GM21528 (cell line): ENCODE data around the gene RUNX3.
"Not testable (repeated sequence)": the region's sequence is repeated elsewhere in the genome, so short reads cannot be mapped to it uniquely, and the experiment has no call there.

Experiments used
- ATAC-seq: cut with Tn5 transposase; IDR thresholded peaks from one replicate; pipeline ENCODE4 v1.9.1; 2021; ENCODE audit warnings: mild to moderate bottlenecking, moderate library complexity; ENCODE audit not compliant: unreplicated experiment, low FRiP score

Gene RUNX3

DNA sequence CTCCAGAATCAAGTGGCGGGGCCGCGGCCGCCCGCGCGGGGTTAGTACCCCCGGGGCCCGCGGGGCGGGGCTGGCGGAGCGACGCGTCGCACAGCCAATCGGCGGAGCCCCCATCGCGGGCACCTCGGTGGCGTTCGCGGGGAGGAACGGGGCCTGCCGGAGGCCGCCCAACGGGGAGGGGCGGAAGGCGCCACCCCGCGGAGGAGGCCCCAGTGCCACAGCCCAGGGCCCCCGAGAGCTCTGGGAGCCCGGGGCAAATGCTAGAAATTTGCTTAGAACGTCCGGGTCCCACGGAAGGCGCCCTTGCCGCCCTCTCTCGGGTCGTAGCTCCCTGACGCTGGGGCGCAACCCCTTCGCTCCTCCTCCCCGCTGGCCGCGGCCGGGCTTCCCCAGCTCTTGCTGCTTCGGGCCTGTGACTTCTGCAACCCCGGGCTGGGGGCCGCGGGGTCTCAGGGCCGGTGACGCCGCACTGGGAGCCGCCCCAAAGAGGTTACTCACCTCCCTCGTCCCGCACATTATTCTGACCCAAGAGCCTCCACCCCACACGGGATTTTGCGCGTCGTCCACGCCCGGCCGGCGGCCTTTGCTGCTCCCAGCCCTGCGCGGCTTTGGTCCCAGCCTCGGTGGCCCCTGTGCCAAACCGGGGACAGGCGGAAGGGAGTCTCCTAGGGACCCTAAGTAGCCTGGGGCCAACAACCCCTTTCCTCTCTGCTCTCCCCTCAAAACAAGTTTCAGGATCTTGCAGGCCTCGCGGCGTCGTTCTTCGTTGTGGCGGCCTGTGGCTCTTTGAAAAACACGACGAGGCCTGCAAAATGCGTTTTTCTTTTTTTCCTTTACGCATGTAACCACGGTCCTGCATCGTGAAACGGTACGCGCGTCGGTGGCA lies at the start of gene RUNX3:
Gene RUNX3 (minus strand): TSS at position 17 of the 886 bp plus-strand sequence. CDS start 408 bp downstream, outside the sequence.
- ATAC-seq = peak; percentile 66

GRCh38 chr1:24979232-24979631 lies 49.2 kb upstream of the RUNX3 start:
- not testable (repeated sequence) for ATAC-seq

GRCh38 chr1:24978383-24979032 lies 48.4 kb upstream of the RUNX3 start:
- ATAC-seq = no peak

- ATAC-seq = no peak
Observed at GRCh38 chr1:24975391-24975790, 45.3 kb upstream of the RUNX3 start.

GRCh38 chr1:24973315-24973714 lies 43.2 kb upstream of the RUNX3 start:
- no peak for ATAC-seq

GRCh38 chr1:24972915-24973242 lies 42.8 kb upstream of the RUNX3 start:
- no peak for ATAC-seq

DNA sequence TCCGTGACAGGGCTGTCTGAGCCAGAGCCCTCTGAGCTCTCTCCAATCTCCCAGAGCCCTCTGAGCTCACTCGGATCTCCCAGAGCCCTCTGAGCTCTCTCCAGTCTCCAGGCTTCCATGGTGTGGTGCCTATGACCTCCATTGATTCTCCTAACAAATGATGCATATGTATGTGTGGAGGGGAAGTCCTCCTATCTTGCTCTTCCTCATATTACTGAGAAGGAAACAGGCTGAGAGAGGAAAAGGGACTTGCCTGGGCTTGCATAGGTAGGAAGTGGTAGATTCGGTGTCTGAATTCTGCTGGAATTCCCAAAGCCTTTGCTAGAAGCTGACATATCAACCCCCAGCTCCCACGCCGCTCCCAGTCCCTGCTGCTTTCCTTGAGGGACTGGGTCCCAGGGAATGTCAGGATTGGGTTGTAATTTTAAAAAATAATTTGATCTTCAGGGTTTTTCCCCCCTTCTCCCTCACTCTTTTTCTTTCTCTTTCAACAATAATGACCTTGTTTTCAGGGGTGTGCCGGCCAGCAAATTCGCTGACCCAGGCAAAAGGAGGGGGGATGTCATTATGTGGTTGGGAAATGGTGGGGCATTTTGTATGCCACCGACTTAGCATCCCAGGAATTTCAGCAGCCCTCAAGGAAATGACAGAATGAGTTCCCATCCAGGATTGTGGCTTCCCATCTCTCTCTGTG lies 42.3 kb upstream of the RUNX3 start:
- no peak for ATAC-seq

- ATAC-seq = no peak
Observed at GRCh38 chr1:24970926-24971875, 41.1 kb upstream of the RUNX3 start.

DNA sequence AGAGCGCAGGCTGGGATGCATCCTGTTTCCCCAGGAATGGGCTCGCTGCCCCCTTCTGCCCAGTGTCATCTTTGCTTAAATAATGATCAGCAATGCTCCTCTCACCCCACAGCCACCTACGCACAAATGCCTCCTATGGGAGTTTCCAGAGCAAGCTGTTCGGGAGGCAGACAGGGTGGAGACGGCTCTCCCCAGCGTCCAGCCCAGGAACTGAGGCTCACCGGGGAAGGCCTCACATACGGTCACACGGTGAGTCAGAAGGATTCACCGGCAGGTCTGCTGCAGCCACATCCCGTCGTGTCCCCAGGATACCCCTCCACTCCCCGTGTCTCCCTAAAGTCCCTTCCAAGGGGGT lies 40.3 kb upstream of the RUNX3 start:
- ATAC-seq = no peak

DNA sequence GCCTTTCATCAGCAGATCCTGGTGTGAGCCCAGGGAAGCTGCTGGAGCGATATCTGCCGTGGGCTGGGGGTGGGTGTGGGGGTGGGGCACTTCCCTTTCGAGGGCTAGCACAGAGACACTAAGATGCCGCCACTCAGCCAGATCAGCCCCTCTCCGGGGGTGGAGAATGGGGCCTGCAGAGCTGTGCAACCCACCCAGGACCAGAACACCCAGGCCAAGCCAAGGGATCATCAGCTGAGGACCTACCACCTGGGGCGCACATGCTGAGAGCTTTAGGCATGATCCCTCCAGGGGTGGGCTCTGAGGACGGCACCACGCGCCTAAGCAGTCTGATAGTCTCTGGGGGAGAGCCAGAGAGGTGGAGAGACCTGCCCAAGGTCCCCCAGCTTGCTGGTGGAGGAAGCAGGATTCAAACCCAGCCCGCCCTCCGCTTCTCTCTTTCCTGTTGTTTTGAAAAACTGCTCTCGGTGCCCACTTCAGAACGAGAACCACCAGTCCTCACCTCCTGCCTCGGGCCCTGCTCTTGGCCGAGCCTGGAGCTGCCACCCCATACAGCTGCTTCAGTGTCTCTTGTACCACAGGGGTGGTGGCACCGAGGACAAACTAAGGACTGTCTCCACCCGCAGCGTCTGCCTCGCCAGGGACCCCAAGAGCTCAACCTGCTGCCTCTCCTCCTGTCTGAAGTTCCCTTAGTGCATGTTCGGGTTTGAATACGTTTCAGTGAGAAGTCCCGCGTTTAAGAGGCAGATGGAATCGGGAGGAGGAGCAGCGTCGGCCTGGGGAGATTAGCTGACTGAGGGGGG lies 39.7 kb upstream of the RUNX3 start:
- ATAC-seq = no peak

GRCh38 chr1:24968941-24969585 lies 39.0 kb upstream of the RUNX3 start:
- ATAC-seq = no peak

GRCh38 chr1:24967962-24968361 lies 37.9 kb upstream of the RUNX3 start:
- no peak for ATAC-seq

DNA sequence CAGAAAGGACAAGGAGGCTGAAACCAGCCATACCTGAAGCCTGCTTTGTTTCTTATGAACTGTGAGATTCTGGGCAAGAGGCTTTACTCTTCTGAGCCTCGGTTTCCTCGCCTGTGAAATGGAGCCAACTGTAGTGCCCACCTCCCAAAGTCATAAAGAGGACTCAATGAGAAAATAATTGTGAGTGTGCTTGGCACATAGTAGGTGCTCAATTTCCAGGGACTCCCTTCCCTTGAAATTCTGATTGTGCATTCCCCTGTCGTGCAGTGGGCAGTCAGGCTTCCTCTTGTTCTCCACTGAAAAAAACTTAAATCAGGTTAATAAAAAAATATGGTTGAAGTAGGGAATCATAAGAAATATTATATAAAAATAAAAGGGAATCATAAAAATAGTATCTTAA lies 37.5 kb upstream of the RUNX3 start:
- ATAC-seq = no peak

DNA sequence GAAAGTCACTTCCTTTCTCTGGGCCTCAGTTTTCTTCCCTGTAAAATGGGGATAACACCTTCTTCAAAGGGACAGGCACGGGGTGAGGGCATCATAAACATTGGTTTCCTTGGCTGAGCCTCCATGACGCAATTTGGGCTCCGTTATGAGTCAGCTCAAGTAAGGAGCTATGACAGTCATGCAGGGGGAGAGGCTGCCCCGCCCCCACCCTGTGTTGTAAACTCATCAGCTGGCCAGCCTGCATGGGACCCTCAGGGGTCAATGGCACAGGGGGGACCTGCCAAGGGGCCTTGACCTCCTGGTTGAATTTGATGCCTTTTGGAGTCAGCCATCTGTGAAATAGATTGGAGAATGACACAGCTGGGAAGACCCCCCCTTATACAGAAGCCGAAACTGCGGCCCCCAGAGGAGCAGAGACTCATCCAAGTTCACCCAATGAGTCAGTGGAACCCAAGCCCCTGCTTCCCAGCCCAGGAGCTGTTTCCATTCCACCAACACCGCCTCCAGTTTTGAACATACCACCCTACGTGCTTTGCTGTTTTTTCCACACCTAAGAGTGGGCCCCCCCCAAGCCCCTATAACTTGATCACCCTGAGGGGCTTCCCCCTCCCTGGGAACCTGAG lies 36.8 kb upstream of the RUNX3 start:
- no peak for ATAC-seq

DNA sequence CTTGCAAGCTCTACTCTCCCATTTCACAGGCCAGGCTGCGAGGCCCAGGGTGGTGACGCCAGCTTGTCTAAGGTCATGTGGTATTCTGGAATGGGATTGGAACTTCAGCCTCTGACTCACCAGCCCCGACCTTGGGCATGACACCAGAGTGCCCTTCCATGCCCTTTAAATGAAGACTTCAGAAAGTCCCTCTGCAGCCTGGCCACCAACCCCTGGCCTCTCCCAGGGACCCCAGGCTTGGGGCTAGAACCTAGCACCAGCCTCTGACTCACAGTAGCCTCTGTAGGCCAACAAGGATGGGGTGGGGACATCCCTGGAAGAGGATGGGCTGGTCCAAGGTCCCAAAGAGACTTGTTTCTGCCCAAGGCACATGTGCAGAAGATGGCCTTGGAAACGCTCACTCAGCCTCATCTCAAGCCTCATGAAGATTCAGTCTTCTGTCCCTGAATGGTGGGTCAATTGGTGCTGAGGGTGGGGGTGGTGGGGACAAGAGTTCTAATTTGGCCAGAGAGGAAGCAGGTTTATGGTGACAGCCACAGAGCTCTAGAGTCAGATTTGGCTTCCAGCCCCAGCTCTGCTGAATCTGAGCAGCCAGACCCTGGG lies 36.1 kb upstream of the RUNX3 start:
- ATAC-seq = no peak

DNA sequence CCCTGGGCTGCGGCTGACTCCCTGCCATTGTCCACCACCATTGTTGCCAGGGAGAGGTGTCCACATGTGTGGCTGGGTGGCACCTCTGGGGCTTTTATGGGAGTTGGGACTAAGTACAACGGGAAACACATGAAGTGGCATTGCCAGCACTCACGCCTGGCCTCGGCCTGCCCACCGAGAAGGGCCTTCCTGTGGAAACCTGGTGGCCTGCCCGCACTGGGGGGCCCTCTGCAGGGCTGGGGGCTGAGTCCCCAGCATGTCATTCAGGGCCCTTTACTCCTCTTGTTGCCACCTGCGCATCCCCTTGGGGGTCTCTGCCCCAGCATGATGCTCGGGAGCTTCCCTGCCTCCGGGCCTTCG lies 35.5 kb upstream of the RUNX3 start:
- peak; percentile 1 for ATAC-seq

GRCh38 chr1:24964811-24965570 lies 34.9 kb upstream of the RUNX3 start:
- ATAC-seq = peak; percentile 86
